HepG2 (cell line): ENCODE measurements around the gene UST. TPM values are rescaled to one million over a fixed set of nuclear protein-coding genes. Genes with fewer than 3 reads are reported as not detected.

ENCODE experiments used
- ATAC-seq: fragments of 200-7000 bp; cut with Tn5 transposase; 3 replicates; pipeline ENCODE4 v1.9.1; 2020; ENCODE audit warnings: mild to moderate bottlenecking, moderate library complexity
- BruUV-seq: library from RNA; stranded (reverse); fragments of 400-500 nt; replicated peaks from 2 replicates; lab custom pipeline; 2021; lab: Mats Ljungman, UMichigan
- CTCF ChIA-PET: fragments of 300-600 bp; formaldehyde crosslinking; extraction: SDS; loops from one replicate; lab custom pipeline; 2021; ENCODE audit warnings: low total read pairs, inconsistent platforms, low intra/inter-chr PET ratio; lab: Yijun Ruan, JAX
- POLR2A ChIA-PET: fragments of 350-600 bp; sonication (Branson Sonifier 250); formaldehyde crosslinking; loops from one replicate; lab custom pipeline; 2020; ENCODE audit warnings: antibody characterized with exemption, inconsistent platforms; lab: Yijun Ruan, JAX
- DNase-seq: peaks from one replicate; pipeline ENCODE4 v3.0.0-alpha.2; 2015; ENCODE audit warnings: low spot score
- FAIRE-seq: peaks from 3 replicates; lab custom pipeline; 2011; peaks lifted over from hg19 to GRCh38; lab: Jason Lieb, UNC
- H2AFZ ChIP-seq: one replicate; pipeline ENCODE4 v1.6.1; 2011; ENCODE audit warnings: low read length, inconsistent platforms
- H3K27ac ChIP-seq: fragments of 300-600 bp; 3 replicates; pipeline ENCODE4 v1.8.0; 2011; ENCODE audit warnings: mixed run types, mild to moderate bottlenecking, mixed read lengths, low read length, inconsistent platforms; ENCODE audit not compliant: insufficient read depth; ENCODE audit errors: extremely low read length
- H3K27me3 ChIP-seq, 2 experiments: fragments of 200-600 bp in 1 of 2; 2 replicates in 1 of 2; 3 replicates in 1 of 2; pipeline versions ENCODE4 v1.6.0 to v1.8.0; 2011; ENCODE audit warnings: low read length in 2 of 2, mild to moderate bottlenecking in 2 of 2, moderate library complexity in 2 of 2, inconsistent platforms in 1 of 2; ENCODE audit not compliant: insufficient read depth in 2 of 2, control insufficient read depth in 1 of 2
- H3K36me3 ChIP-seq, 2 experiments: fragments of 200-600 bp in 1 of 2; replicated peaks in 1 of 2; 2 replicates in 1 of 2; 3 replicates in 1 of 2; pipeline versions ENCODE4 v1.5.1 to v1.8.0; 2011; ENCODE audit warnings: low read length in 2 of 2, inconsistent platforms in 1 of 2; ENCODE audit not compliant: insufficient read depth in 2 of 2, control insufficient read depth in 1 of 2
- H3K4me1 ChIP-seq: 2 replicates; pipeline ENCODE4 v1.5.1; 2012; ENCODE audit warnings: low read length, inconsistent platforms; ENCODE audit not compliant: insufficient read depth
- H3K4me2 ChIP-seq: 2 replicates; pipeline ENCODE4 v1.6.0; 2011; ENCODE audit warnings: low read depth, low read length, inconsistent platforms
- H3K4me3 ChIP-seq, 3 experiments: fragments of 200-600 bp in 1 of 3; sonication (generic), shearing (Covaris generic) in 1 of 3; replicated peaks in 1 of 3; 2 replicates each; pipeline ENCODE4 v1.5.1; 2011 to 2016; ENCODE audit warnings: low read length in 3 of 3, inconsistent platforms in 2 of 3, low read depth in 2 of 3, mild to moderate bottlenecking in 2 of 3, control low read depth in 1 of 3, mixed read lengths in 1 of 3; ENCODE audit not compliant: insufficient read depth in 1 of 3
- H3K79me2 ChIP-seq: one replicate; pipeline ENCODE4 v1.6.1; 2011; ENCODE audit warnings: low read length, inconsistent platforms; ENCODE audit not compliant: insufficient read depth
- H3K9ac ChIP-seq: 2 replicates; pipeline ENCODE4 v1.6.0; 2011; ENCODE audit warnings: mild to moderate bottlenecking, low read depth, low read length, inconsistent platforms; ENCODE audit not compliant: insufficient read depth
- H3K9me3 ChIP-seq: 2 replicates; pipeline ENCODE4 v1.5.1; 2012; ENCODE audit warnings: mild to moderate bottlenecking, low read length
- H4K20me1 ChIP-seq: 2 replicates; pipeline ENCODE4 v1.6.0; 2011; ENCODE audit warnings: inconsistent platforms, mild to moderate bottlenecking, low read length, moderate library complexity; ENCODE audit not compliant: insufficient read depth
- ARNT ChIP-seq: fragments of 450-650 bp; IDR thresholded peaks from 2 replicates; pipeline ENCODE4 v1.6.1; 2017
- ASH2L ChIP-seq: fragments of 300-600, 200-600 bp; sonication (generic); IDR thresholded peaks from 2 replicates; pipeline ENCODE4 v1.7.0; 2017; ENCODE audit warnings: low read depth, mild to moderate bottlenecking, moderate library complexity, mixed read lengths, low read length; ENCODE audit not compliant: insufficient read length
- CBX5 ChIP-seq: sonication (generic); formaldehyde crosslinking; IDR thresholded peaks from 2 replicates; pipeline ENCODE4 v1.4.0; 2020; ENCODE audit warnings: missing genetic modification reagents, borderline replicate concordance
- DR1 ChIP-seq: sonication (generic); formaldehyde crosslinking; IDR thresholded peaks from 2 replicates; pipeline ENCODE4 v1.8.0; 2021; ENCODE audit warnings: mild to moderate bottlenecking, missing genetic modification reagents, inconsistent platforms
- FOXA3 ChIP-seq: IDR thresholded peaks from 2 replicates; pipeline ENCODE4 v1.6.1; 2016; ENCODE audit warnings: missing genetic modification reagents, missing compliant biosample characterization
- HNRNPK ChIP-seq: fragments of 200-400 bp; formaldehyde crosslinking; IDR thresholded peaks from 2 replicates; pipeline ENCODE4 v1.6.1; 2018; ENCODE audit warnings: low read length, low read depth, moderate library complexity, mild to moderate bottlenecking; ENCODE audit not compliant: poor library complexity, severe bottlenecking
- JUND ChIP-seq: sonication (generic); formaldehyde crosslinking; IDR thresholded peaks from 2 replicates; pipeline ENCODE4 v1.8.0; 2022; ENCODE audit warnings: mild to moderate bottlenecking, missing genetic modification reagents
- PHF20 ChIP-seq: sonication (generic); formaldehyde crosslinking; IDR thresholded peaks from 2 replicates; pipeline ENCODE4 v1.5.0; 2020; ENCODE audit warnings: mild to moderate bottlenecking, missing genetic modification reagents
- POGZ ChIP-seq: sonication (generic); formaldehyde crosslinking; IDR thresholded peaks from 2 replicates; pipeline ENCODE4 v1.4.0; 2020; ENCODE audit warnings: mild to moderate bottlenecking, missing genetic modification reagents
- RBM39 ChIP-seq: fragments of 200-400 bp; formaldehyde crosslinking; IDR thresholded peaks from one replicate; pipeline ENCODE4 v1.6.1; 2018; ENCODE audit warnings: antibody characterized with exemption, mild to moderate bottlenecking, low read depth, low read length; ENCODE audit not compliant: poor library complexity, severe bottlenecking
- TARDBP ChIP-seq: sonication (generic); formaldehyde crosslinking; IDR thresholded peaks from 2 replicates; pipeline ENCODE4 v1.8.0; 2022; ENCODE audit warnings: mild to moderate bottlenecking, missing genetic modification reagents
- TGIF2 ChIP-seq: IDR thresholded peaks from 2 replicates; pipeline ENCODE4 v1.6.1; 2016; ENCODE audit warnings: control low read depth, missing compliant biosample characterization
- TOPORS ChIP-seq: sonication (generic); formaldehyde crosslinking; IDR thresholded peaks from 2 replicates; pipeline ENCODE4 v1.8.0; 2023; ENCODE audit warnings: mild to moderate bottlenecking, missing genetic modification reagents
- ZNF12 ChIP-seq: sonication (generic); formaldehyde crosslinking; IDR thresholded peaks from 2 replicates; pipeline ENCODE4 v1.5.0; 2020; ENCODE audit warnings: missing genetic modification reagents
- ZNF253 ChIP-seq: sonication (generic); formaldehyde crosslinking; IDR thresholded peaks from 2 replicates; pipeline ENCODE4 v1.8.0; 2022; ENCODE audit warnings: mild to moderate bottlenecking, missing genetic modification reagents, borderline replicate concordance
- WGBS: methylation state at CpG from one replicate; pipeline ENCODE4 v1.1.6; 2017; ENCODE audit warnings: low lambda C conversion rate; 5-methylcytosine and 5-hydroxymethylcytosine counted together
- in situ Hi-C: cut with HindIII; loops from 2 replicates; pipeline ENCODE4 v1.10.0; 2017; ENCODE audit warnings: low pct_unique_long_range_greater_than_20kb; ENCODE audit not compliant: extremely low pct_ligation_motif_present
- intact Hi-C: fragments of 100-400 bp; cut with micrococcal nuclease; formaldehyde crosslinking; loops from one replicate; pipeline ENCODE4 v1.10.0; 2022; ENCODE audit not compliant: unreplicated experiment
- polyA plus RNA-seq, 8 experiments: library from polyadenylated mRNA; depleted of rRNA in 3 of 8; stranded (reverse) in 7 of 8; unstranded in 1 of 8; fragments of >200 nt; fragmentation: Illumina TruSeq in 4 of 8; extraction: Trizol in 4 of 8; gene quantifications; 2 replicates each; pipeline versions ENCODE4 v1.2.1 to v1.2.3, GENCODE V29; 2011 to 2016; ENCODE audit warnings: low read depth in 4 of 8, missing spikeins in 1 of 8, mixed read lengths in 1 of 8; ENCODE audit not compliant: insufficient read depth in 1 of 8
- total RNA-seq, 5 experiments: library from RNA; depleted of rRNA; stranded (reverse); fragments of >200 nt; fragmentation: Illumina TruSeq; extraction: Trizol; gene quantifications; 2 replicates each; pipeline ENCODE4 v1.2.3, GENCODE V29; 2016; ENCODE audit warnings: low read depth in 1 of 5
- TF ChIP-seq, protein P1 (sequence below): sonication (generic); formaldehyde crosslinking; IDR thresholded peaks from 2 replicates; pipeline ENCODE4 v1.5.0; 2020; ENCODE audit warnings: missing genetic modification reagents, mild to moderate bottlenecking, borderline replicate concordance
- TF ChIP-seq, protein P2 (sequence below): sonication (generic); formaldehyde crosslinking; IDR thresholded peaks from 2 replicates; pipeline ENCODE4 v1.4.0; 2020; ENCODE audit warnings: mild to moderate bottlenecking, missing genetic modification reagents
- TF ChIP-seq, protein P3 (sequence below): IDR thresholded peaks from 2 replicates; pipeline ENCODE4 v1.6.1; 2012; ENCODE audit warnings: low read length, improper control_type of control experiment

UST gene
- total and polyA plus RNA-seq, 2 of the 13 experiments (the other 11 are each of a cell fraction or from before 2014, with no cell fraction given) = 0.27 TPM; not detected in 1

DNA sequence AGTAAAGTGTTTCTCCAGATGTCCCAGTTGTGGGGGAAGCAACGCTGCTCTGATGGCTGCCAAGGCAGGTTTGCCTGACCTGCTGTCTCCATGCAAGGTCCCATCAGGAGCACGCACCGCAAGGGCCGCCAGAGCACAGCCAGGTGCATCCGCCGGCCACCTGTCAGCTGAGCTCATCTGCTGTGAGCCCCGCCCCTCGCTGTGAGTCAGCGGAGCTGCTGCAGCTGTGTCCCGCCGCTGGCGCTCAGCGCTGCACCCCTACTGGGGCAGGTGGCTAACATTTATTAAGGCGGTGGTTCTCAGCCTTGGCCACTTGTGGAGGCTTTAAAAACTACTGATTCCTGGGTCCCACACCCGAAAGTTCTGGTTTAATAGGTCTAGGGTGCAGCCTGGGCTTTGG, 225.7 kb downstream of the UST start:
- H3K4me1 ChIP-seq = peaks cover 22% of the 10 kb centered on the region
- CTCF ChIA-PET = no interaction called here
- ATAC-seq (peak; percentile 85), DNase-seq (peak; percentile 21), FAIRE-seq (no peak)
- H3K4me3 ChIP-seq = no peak overlapping the region
- H3K4me2 ChIP-seq = no peak overlapping the region
- no peaks in the 10 kb centered on the region for H3K36me3 ChIP-seq
- H3K9ac ChIP-seq = no peak overlapping the region
- POLR2A ChIA-PET = interaction anchor here (0.7 kb wide), 1 partner anchor 15 kb away, joined by 3 read pairs; no protein-coding TSS in a partner anchor
- WGBS = 49% methylated on average over 12 of the region's 15 CpGs
- in situ Hi-C loops (no loop called here), intact Hi-C loops (no loop called here)
- peaks cover 0 to 26% of the 10 kb centered on the region in 2 experiments; a peak in 3 of 5 replicates for H3K27me3 ChIP-seq
- H3K79me2 ChIP-seq = no peaks in the 10 kb centered on the region
- H4K20me1 ChIP-seq = no peaks in the 10 kb centered on the region
- no peak overlapping the region for H2AFZ ChIP-seq
- no peak overlapping the region for H3K27ac ChIP-seq
- no TSS peak for BruUV-seq
- H3K9me3 ChIP-seq = no peaks in the 10 kb centered on the region
- TF ChIP-seq, protein P1, sequence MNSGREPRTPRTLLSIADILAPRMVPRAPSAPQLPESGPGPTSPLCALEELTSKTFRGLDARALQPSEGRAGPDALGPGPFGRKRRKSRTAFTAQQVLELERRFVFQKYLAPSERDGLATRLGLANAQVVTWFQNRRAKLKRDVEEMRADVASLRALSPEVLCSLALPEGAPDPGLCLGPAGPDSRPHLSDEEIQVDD (CRISPR knock-in tag) = 0 out of 2 replicates have a peak, but pooled peaks have one; percentile 58
- TF ChIP-seq DR1 (CRISPR knock-in tag) (no peak), TGIF2 (no peak), ZNF253 (CRISPR knock-in tag) (no peak), TOPORS (CRISPR knock-in tag) (no peak), ZNF12 (no peak), RBM39 (no peak), PHF20 (CRISPR knock-in tag) (no peak), CBX5 (CRISPR knock-in tag) (no peak), TARDBP (CRISPR knock-in tag) (no peak), HNRNPK (no peak), ARNT (no peak), JUND (CRISPR knock-in tag) (0 out of 2 replicates have a peak, but pooled peaks have one; percentile 22), FOXA3 (CRISPR knock-in tag) (no peak), ASH2L (no peak), POGZ (CRISPR knock-in tag) (peak; percentile 81)
- TF ChIP-seq, protein P2, sequence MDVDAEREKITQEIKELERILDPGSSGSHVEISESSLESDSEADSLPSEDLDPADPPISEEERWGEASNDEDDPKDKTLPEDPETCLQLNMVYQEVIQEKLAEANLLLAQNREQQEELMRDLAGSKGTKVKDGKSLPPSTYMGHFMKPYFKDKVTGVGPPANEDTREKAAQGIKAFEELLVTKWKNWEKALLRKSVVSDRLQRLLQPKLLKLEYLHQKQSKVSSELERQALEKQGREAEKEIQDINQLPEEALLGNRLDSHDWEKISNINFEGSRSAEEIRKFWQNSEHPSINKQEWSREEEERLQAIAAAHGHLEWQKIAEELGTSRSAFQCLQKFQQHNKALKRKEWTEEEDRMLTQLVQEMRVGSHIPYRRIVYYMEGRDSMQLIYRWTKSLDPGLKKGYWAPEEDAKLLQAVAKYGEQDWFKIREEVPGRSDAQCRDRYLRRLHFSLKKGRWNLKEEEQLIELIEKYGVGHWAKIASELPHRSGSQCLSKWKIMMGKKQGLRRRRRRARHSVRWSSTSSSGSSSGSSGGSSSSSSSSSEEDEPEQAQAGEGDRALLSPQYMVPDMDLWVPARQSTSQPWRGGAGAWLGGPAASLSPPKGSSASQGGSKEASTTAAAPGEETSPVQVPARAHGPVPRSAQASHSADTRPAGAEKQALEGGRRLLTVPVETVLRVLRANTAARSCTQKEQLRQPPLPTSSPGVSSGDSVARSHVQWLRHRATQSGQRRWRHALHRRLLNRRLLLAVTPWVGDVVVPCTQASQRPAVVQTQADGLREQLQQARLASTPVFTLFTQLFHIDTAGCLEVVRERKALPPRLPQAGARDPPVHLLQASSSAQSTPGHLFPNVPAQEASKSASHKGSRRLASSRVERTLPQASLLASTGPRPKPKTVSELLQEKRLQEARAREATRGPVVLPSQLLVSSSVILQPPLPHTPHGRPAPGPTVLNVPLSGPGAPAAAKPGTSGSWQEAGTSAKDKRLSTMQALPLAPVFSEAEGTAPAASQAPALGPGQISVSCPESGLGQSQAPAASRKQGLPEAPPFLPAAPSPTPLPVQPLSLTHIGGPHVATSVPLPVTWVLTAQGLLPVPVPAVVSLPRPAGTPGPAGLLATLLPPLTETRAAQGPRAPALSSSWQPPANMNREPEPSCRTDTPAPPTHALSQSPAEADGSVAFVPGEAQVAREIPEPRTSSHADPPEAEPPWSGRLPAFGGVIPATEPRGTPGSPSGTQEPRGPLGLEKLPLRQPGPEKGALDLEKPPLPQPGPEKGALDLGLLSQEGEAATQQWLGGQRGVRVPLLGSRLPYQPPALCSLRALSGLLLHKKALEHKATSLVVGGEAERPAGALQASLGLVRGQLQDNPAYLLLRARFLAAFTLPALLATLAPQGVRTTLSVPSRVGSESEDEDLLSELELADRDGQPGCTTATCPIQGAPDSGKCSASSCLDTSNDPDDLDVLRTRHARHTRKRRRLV (CRISPR knock-in tag) = no peak
- TF ChIP-seq, protein P3, sequence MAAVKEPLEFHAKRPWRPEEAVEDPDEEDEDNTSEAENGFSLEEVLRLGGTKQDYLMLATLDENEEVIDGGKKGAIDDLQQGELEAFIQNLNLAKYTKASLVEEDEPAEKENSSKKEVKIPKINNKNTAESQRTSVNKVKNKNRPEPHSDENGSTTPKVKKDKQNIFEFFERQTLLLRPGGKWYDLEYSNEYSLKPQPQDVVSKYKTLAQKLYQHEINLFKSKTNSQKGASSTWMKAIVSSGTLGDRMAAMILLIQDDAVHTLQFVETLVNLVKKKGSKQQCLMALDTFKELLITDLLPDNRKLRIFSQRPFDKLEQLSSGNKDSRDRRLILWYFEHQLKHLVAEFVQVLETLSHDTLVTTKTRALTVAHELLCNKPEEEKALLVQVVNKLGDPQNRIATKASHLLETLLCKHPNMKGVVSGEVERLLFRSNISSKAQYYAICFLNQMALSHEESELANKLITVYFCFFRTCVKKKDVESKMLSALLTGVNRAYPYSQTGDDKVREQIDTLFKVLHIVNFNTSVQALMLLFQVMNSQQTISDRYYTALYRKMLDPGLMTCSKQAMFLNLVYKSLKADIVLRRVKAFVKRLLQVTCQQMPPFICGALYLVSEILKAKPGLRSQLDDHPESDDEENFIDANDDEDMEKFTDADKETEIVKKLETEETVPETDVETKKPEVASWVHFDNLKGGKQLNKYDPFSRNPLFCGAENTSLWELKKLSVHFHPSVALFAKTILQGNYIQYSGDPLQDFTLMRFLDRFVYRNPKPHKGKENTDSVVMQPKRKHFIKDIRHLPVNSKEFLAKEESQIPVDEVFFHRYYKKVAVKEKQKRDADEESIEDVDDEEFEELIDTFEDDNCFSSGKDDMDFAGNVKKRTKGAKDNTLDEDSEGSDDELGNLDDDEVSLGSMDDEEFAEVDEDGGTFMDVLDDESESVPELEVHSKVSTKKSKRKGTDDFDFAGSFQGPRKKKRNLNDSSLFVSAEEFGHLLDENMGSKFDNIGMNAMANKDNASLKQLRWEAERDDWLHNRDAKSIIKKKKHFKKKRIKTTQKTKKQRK = no peak
